ENCODE results near the gene OPCML.

Gene OPCML

GRCh38 chr11:133551064-133551463, 18.8 kb upstream of the OPCML start:
- H3K4me3 ChIP-seq (ENCODE audit: low read length), result no peak overlapping the region
- TF ChIP-seq ZNF274 (IDR thresholded peaks at IDR 0.05; ENCODE audit: low read depth, low read length), result no peak

- H3K4me3 ChIP-seq (ENCODE audit: low read length), result no peak overlapping the region
- no peak for TF ChIP-seq ZNF274 (IDR thresholded peaks at IDR 0.05; ENCODE audit: low read depth, low read length)
Measured at GRCh38 chr11:133549826-133550225, 17.5 kb upstream of the OPCML start.

DNA sequence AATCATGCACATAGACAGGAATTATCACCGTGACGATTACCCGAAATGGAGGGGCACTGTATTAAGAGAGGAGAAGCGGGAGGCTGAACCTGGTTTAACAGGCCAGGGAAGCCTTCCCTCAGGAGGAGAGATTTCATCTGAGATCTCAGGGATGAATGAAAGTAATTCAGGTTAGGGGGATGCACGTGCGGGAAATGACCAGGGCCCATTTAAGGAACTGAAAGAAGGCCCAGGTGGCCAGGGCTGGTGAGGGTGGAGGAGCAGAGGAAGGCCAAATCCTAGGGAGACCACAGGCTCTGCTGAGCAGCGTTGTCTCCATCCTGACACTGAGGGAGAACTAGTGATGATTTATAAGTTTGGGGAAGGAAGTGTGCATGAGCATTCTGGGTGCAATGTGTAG, 16.3 kb upstream of the OPCML start:
- H3K4me3 ChIP-seq (ENCODE audit: low read length), result no peak overlapping the region
- TF ChIP-seq ZNF274 (IDR thresholded peaks at IDR 0.05; ENCODE audit: low read depth, low read length), result no peak

- no peak overlapping the region for H3K4me3 ChIP-seq (ENCODE audit: low read length)
- TF ChIP-seq ZNF274 (IDR thresholded peaks at IDR 0.05; ENCODE audit: low read depth, low read length), result no peak
Measured at GRCh38 chr11:133547808-133548494, 15.7 kb upstream of the OPCML start.

DNA sequence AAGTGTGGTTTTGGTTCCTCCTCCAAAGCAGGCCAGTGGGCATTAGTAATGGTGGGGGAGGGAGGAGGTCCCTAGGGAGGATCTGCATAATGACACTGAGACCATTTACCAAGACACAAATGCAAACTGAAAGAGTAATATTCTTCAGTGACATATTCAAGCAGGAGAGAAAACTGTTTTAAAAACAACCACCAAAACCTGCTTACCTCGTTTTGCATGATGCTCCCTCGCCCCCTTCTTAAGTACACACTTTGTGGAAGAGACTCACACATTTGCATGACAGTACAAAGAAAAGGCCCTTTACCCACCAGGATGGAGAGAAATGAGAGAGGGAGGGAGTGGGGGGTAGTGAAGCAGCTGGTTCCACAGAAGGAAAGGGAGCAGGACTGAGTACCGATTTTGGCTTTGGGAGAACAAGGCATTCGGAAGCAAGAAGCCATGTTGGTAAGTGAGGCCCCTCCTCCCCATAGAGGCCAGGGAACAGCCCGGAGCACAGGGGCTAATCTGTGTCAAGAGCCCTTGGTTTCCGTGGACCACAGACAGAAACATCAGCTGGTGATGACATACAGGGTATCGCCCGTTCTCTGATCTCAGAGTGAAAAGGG, 13.0 kb upstream of the OPCML start:
- TF ChIP-seq ZNF274 (IDR thresholded peaks at IDR 0.05; ENCODE audit: low read depth, low read length), result no peak
- H3K4me3 ChIP-seq (ENCODE audit: low read length), result no peak overlapping the region

- no peak overlapping the region for H3K4me3 ChIP-seq (ENCODE audit: low read length)
- TF ChIP-seq ZNF274 (IDR thresholded peaks at IDR 0.05; ENCODE audit: low read depth, low read length), result no peak
Measured at GRCh38 chr11:133541720-133542095, 9.4 kb upstream of the OPCML start.

- TF ChIP-seq ZNF274 (IDR thresholded peaks at IDR 0.05; ENCODE audit: low read depth, low read length), result no peak
- no peak overlapping the region for H3K4me3 ChIP-seq (ENCODE audit: low read length)
Measured at GRCh38 chr11:133541021-133541719, 8.9 kb upstream of the OPCML start.

GRCh38 chr11:133536198-133536597, 3.9 kb upstream of the OPCML start:
- no peak overlapping the region for H3K4me3 ChIP-seq (ENCODE audit: low read length)
- no peak for TF ChIP-seq ZNF274 (IDR thresholded peaks at IDR 0.05; ENCODE audit: low read depth, low read length)

DNA sequence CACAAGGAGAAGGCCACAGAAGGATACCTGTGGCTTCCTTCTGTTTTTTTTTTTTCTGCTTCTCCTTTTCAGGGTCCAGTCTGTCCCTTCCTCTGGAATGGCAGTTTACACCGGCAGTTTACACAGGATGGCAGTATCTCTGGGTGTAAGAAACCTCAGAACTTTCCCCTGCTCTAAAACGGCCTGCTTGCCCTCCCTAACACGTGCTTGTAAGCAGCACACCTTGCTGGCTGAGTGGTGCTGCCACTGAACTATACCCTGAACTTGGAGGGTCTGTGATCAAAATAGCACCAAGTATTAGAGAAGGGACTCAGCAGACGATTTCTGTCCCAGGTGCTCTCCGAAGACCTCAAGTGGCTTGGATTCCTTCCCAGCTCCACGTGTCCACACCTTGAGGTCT, 904 bp upstream of the OPCML start:
- TF ChIP-seq ZNF274 (IDR thresholded peaks at IDR 0.05; ENCODE audit: low read depth, low read length), result no peak
- H3K4me3 ChIP-seq (ENCODE audit: low read length), result no peak overlapping the region

DNA sequence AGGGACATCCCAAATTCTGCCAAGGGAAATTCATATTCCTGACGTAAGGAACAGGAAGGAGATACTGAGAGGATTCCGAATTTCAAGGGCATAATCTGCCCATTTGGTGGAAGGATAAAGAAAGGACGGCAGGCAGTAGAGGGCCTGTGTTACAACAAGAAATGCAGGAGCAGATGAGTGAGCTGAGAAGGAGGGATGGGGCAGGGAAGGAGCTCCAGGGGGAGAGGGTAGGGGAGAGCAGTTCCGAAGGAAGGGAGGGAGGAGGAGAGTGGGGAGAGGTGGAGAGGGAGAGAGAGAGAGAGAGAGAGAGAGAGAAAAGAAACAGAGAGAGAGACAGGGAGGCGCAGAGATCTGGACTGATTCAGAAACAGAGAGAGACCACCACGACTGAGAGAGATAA, 843 bp downstream of the OPCML start:
- no peak overlapping the region for H3K4me3 ChIP-seq (ENCODE audit: low read length)
- TF ChIP-seq ZNF274 (IDR thresholded peaks at IDR 0.05; ENCODE audit: low read depth, low read length), result no peak

- TF ChIP-seq ZNF274 (IDR thresholded peaks at IDR 0.05; ENCODE audit: low read depth, low read length), result no peak
- no peak overlapping the region for H3K4me3 ChIP-seq (ENCODE audit: low read length)
Measured at GRCh38 chr11:133530501-133530835, 1.8 kb downstream of the OPCML start.

DNA sequence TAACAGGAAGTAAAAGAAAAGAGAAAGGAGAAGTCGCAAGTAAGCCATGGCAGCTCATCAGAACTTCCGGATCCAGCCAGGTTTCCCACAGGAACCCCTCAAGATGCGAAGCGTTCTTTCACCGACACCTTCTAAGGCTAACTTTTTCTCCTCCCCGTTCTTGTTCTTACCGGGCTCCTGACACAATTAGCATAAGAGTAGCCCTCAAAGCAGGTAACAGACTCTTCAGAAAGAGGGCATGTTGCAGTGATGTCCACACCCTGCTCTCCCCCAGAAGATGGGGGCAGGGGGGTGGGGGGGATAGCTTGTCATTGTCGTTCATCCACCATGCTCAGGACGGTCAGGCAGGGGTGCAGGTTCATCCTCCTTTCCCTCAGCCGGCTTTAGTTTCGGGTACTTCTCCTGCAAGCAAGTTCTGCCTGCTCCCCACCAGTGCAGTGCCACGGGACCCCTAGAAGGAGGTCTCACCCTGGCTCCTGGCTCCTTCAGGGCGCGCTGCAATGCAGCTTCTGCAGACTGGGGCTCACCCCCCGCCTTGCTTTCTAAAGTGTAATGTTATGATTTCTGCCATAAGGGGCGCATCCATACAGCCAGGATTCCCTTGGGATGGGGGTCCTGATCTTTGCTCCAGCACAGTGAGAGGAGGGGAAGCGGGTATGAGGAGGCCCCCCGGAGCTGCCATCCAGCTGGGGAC, 2.3 kb downstream of the OPCML start:
- TF ChIP-seq ZNF274 (IDR thresholded peaks at IDR 0.05; ENCODE audit: low read depth, low read length), result no peak
- no peak overlapping the region for H3K4me3 ChIP-seq (ENCODE audit: low read length)

DNA sequence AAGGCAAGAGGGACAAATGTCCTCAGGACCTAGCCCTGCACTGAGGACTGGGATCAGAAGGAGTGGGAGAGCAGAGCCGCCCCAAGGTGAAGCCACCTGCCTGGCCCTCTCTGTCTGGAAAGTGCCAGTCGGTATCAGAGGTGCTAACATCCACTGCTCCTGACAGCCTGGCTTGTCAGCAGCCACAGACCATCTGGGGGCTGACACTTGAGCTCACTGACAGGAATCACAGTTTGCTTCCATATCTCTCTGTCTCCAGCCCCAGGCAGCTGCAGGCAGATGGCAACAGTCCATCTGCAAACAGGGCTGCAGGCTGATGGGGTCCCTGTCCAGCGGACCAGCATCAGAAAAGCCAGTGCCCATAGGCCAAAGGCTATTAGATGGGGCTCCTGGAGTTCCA, 5.5 kb downstream of the OPCML start:
- TF ChIP-seq ZNF274 (IDR thresholded peaks at IDR 0.05; ENCODE audit: low read depth, low read length), result no peak

DNA sequence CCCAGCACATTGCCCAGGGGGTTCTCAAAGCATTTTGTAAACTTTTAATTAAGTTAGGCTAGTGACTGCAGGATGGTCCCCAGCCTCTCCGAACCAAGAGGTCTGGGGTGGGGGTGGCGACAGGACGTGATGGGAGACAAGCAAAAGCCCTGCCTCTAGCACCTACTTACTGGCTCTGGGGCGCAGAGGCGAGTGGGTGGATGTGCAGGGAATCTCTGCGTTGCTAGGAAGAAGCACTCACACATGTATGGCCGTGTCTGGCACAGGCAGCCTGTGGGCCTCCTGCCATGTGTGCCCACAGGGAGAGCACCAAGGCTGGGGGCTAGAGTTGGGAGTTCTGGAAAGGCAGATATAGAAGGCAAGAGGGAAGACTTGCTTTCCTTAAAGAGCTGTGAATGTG, 6.3 kb downstream of the OPCML start:
- TF ChIP-seq ZNF274 (IDR thresholded peaks at IDR 0.05; ENCODE audit: low read depth, low read length), result no peak
- no peak overlapping the region for H3K4me3 ChIP-seq (ENCODE audit: low read length)

More for the DNA sequence above, 5.5 kb downstream of the OPCML start:
- H3K4me3 ChIP-seq (ENCODE audit: low read length), result no peak overlapping the region

DNA sequence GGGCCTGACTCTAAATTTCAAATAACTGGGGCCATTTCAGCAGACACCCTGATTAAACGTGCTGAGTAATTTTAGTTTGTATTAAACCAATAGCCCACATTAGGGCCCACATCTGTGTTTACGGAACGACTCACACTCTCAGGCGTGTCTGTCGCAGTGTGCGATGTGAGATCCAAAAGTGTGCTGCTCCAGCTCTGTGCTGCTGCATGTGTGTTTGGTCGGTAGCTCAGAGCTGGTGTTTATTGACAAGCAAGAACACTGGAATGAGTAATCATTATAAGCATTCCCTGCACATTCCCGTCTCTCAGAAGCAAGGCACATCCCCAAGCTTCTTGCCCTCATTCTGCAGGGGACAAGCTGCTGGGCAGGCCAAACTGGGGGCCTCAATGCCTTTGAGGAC, 7.8 kb downstream of the OPCML start:
- TF ChIP-seq ZNF274 (IDR thresholded peaks at IDR 0.05; ENCODE audit: low read depth, low read length), result no peak
- H3K4me3 ChIP-seq (ENCODE audit: low read length), result no peak overlapping the region
